HEK293 (cell line): ENCODE data around the gene PHACTR3.

Experiments
- CTCF ChIA-PET: fragments of 350-600 bp; formaldehyde crosslinking; extraction: SDS; loops from one replicate; lab custom pipeline; 2021; ENCODE audit warnings: antibody characterized with exemption; lab: Yijun Ruan, JAX
- POLR2A ChIA-PET: fragments of 300-600 bp; formaldehyde crosslinking; extraction: SDS; loops from one replicate; lab custom pipeline; 2020; ENCODE audit warnings: antibody characterized with exemption, inconsistent platforms; lab: Yijun Ruan, JAX
- H3K27ac ChIP-seq: fragments of 200-500 bp; sonication (Bioruptor generic); 2 replicates; pipeline ENCODE4 v1.5.1; 2014; ENCODE audit warnings: low read depth, low read length, control low read depth, inconsistent platforms; ENCODE audit errors: extremely low read depth
- H3K36me3 ChIP-seq, 2 experiments: fragments of 200-500 bp in 1 of 2; sonication (Bioruptor generic) in 1 of 2; 1 replicate in 1 of 2; 2 replicates in 1 of 2; pipeline ENCODE4 v1.5.1; 2014 to 2017; ENCODE audit warnings: inconsistent platforms in 2 of 2, low read length in 2 of 2; ENCODE audit not compliant: control insufficient read depth in 2 of 2, insufficient read depth in 1 of 2
- H3K4me1 ChIP-seq: fragments of 200-500 bp; sonication (Bioruptor generic); 2 replicates; pipeline ENCODE4 v1.5.1; 2014; ENCODE audit warnings: mild to moderate bottlenecking, low read length, inconsistent platforms; ENCODE audit not compliant: control insufficient read depth, insufficient read depth
- H3K4me3 ChIP-seq: 2 replicates; pipeline ENCODE4 v1.5.1; 2011; ENCODE audit warnings: low read depth, mild to moderate bottlenecking, control low read depth, low read length, moderate library complexity
- H3K9me3 ChIP-seq: fragments of 200-500 bp; sonication (Bioruptor generic); 2 replicates; pipeline ENCODE4 v1.5.1; 2014; ENCODE audit warnings: low read depth, low read length, inconsistent platforms; ENCODE audit not compliant: control insufficient read depth, insufficient read depth
- TCF7L2 ChIP-seq: IDR thresholded peaks from 2 replicates; pipeline ENCODE4 v1.6.1; 2011; ENCODE audit warnings: low read depth, mild to moderate bottlenecking, inconsistent platforms, low read length, moderate library complexity, borderline replicate concordance
- YY2 ChIP-seq: fragments of 450-650 bp; formaldehyde crosslinking; IDR thresholded peaks from 2 replicates; pipeline ENCODE4 v1.5.1; 2016; ENCODE audit warnings: missing biosample characterization, missing genetic modification characterization
- ZBTB20 ChIP-seq: fragments of 450-650 bp; formaldehyde crosslinking; IDR thresholded peaks from 2 replicates; pipeline ENCODE4 v1.5.1; 2016; ENCODE audit warnings: missing biosample characterization, missing genetic modification characterization
- ZBTB49 ChIP-seq: fragments of 450-650 bp; formaldehyde crosslinking; IDR thresholded peaks from 2 replicates; pipeline ENCODE4 v1.5.1; 2016; ENCODE audit warnings: missing biosample characterization, missing genetic modification characterization, low read depth
- ZNF140 ChIP-seq: fragments of 450-650 bp; formaldehyde crosslinking; IDR thresholded peaks from 2 replicates; pipeline ENCODE4 v1.5.1; 2016; ENCODE audit warnings: missing biosample characterization, missing genetic modification characterization
- ZNF19 ChIP-seq: fragments of 450-650 bp; formaldehyde crosslinking; IDR thresholded peaks from 2 replicates; pipeline ENCODE4; 2016; ENCODE audit warnings: missing biosample characterization, missing genetic modification characterization, low read depth
- ZNF23 ChIP-seq: fragments of 450-650 bp; formaldehyde crosslinking; IDR thresholded peaks from 2 replicates; pipeline ENCODE4 v1.5.1; 2016; ENCODE audit warnings: missing biosample characterization, missing genetic modification characterization, borderline replicate concordance
- ZNF292 ChIP-seq: fragments of 450-650 bp; formaldehyde crosslinking; IDR thresholded peaks from 2 replicates; pipeline ENCODE4 v1.5.1; 2016; ENCODE audit warnings: low read depth, missing biosample characterization, missing genetic modification characterization, borderline replicate concordance
- ZNF366 ChIP-seq: fragments of 450-650 bp; formaldehyde crosslinking; conservative IDR thresholded peaks from 2 replicates; pipeline ENCODE4 v1.5.1; 2016; ENCODE audit warnings: missing biosample characterization, missing genetic modification characterization
- ZNF398 ChIP-seq: fragments of 450-650 bp; formaldehyde crosslinking; IDR thresholded peaks from 2 replicates; pipeline ENCODE4 v1.5.1; 2017; ENCODE audit warnings: missing biosample characterization, missing genetic modification characterization
- ZNF404 ChIP-seq: fragments of 450-650 bp; formaldehyde crosslinking; IDR thresholded peaks from 2 replicates; pipeline ENCODE4 v1.5.1; 2017; ENCODE audit warnings: missing biosample characterization, missing genetic modification characterization
- ZNF433 ChIP-seq: fragments of 450-650 bp; formaldehyde crosslinking; IDR thresholded peaks from 2 replicates; pipeline ENCODE4 v1.5.1; 2016; ENCODE audit warnings: missing biosample characterization, missing genetic modification characterization, low read depth
- ZNF513 ChIP-seq: fragments of 450-650 bp; IDR thresholded peaks from 2 replicates; pipeline ENCODE4 v1.5.1; 2018; ENCODE audit warnings: missing biosample characterization, missing genetic modification characterization
- ZNF514 ChIP-seq: fragments of 450-650 bp; formaldehyde crosslinking; IDR thresholded peaks from 2 replicates; pipeline ENCODE4 v1.5.1; 2016; ENCODE audit warnings: missing biosample characterization, missing genetic modification characterization
- ZNF558 ChIP-seq: fragments of 450-650 bp; formaldehyde crosslinking; IDR thresholded peaks from 2 replicates; pipeline ENCODE4 v1.5.1; 2016; ENCODE audit warnings: missing biosample characterization, missing genetic modification characterization
- ZNF561 ChIP-seq: fragments of 450-650 bp; IDR thresholded peaks from 2 replicates; pipeline ENCODE4 v1.5.1; 2018; ENCODE audit warnings: missing biosample characterization, missing genetic modification characterization, borderline replicate concordance
- ZNF660 ChIP-seq: fragments of 450-650 bp; IDR thresholded peaks from 2 replicates; pipeline ENCODE4 v1.5.1; 2018; ENCODE audit warnings: missing biosample characterization, mild to moderate bottlenecking, missing genetic modification characterization
- ZNF785 ChIP-seq: fragments of 450-650 bp; formaldehyde crosslinking; IDR thresholded peaks from 2 replicates; pipeline ENCODE4 v1.5.1; 2016; ENCODE audit warnings: missing biosample characterization, missing genetic modification characterization
- ZNF837 ChIP-seq: fragments of 450-650 bp; formaldehyde crosslinking; IDR thresholded peaks from 2 replicates; pipeline ENCODE4 v1.5.1; 2016; ENCODE audit warnings: missing biosample characterization, missing genetic modification characterization
- ZSCAN23 ChIP-seq: fragments of 450-650 bp; formaldehyde crosslinking; IDR thresholded peaks from 2 replicates; pipeline ENCODE4 v1.5.1; 2016; ENCODE audit warnings: missing biosample characterization, missing genetic modification characterization
- ZSCAN5A ChIP-seq: fragments of 450-650 bp; formaldehyde crosslinking; IDR thresholded peaks from 2 replicates; pipeline ENCODE4 v1.5.1; 2016; ENCODE audit warnings: missing biosample characterization, missing genetic modification characterization
- TF ChIP-seq, protein P1 (sequence below): fragments of 450-650 bp; formaldehyde crosslinking; IDR thresholded peaks from 2 replicates; pipeline ENCODE4 v1.5.1; 2016; ENCODE audit warnings: missing biosample characterization, missing genetic modification characterization
- TF ChIP-seq, protein P2 (sequence below): fragments of 450-650 bp; formaldehyde crosslinking; IDR thresholded peaks from 2 replicates; pipeline ENCODE4 v1.5.1; 2017; ENCODE audit warnings: missing biosample characterization, missing genetic modification characterization
- TF ChIP-seq, protein P3 (sequence below): fragments of 450-650 bp; formaldehyde crosslinking; IDR thresholded peaks from 2 replicates; pipeline ENCODE4 v1.5.1; 2016; ENCODE audit warnings: missing biosample characterization, missing genetic modification characterization

Gene PHACTR3

GRCh38 chr20:59726281-59726595 is 121.9 kb downstream of the PHACTR3 start:
- TF ChIP-seq ZBTB20 (tag by site-specific recombination) (no peak), ZNF140 (tag by site-specific recombination) (no peak), ZNF785 (tag by site-specific recombination) (no peak), YY2 (tag by site-specific recombination) (no peak), ZNF433 (tag by site-specific recombination) (no peak), ZNF404 (tag by site-specific recombination) (no peak), ZNF660 (no peak), ZNF292 (tag by site-specific recombination) (no peak), TCF7L2 (no peak), ZNF837 (no peak), ZNF23 (no peak), ZNF514 (tag by site-specific recombination) (no peak), ZSCAN5A (tag by site-specific recombination) (no peak), ZNF513 (no peak)
- TF ChIP-seq, protein P1, sequence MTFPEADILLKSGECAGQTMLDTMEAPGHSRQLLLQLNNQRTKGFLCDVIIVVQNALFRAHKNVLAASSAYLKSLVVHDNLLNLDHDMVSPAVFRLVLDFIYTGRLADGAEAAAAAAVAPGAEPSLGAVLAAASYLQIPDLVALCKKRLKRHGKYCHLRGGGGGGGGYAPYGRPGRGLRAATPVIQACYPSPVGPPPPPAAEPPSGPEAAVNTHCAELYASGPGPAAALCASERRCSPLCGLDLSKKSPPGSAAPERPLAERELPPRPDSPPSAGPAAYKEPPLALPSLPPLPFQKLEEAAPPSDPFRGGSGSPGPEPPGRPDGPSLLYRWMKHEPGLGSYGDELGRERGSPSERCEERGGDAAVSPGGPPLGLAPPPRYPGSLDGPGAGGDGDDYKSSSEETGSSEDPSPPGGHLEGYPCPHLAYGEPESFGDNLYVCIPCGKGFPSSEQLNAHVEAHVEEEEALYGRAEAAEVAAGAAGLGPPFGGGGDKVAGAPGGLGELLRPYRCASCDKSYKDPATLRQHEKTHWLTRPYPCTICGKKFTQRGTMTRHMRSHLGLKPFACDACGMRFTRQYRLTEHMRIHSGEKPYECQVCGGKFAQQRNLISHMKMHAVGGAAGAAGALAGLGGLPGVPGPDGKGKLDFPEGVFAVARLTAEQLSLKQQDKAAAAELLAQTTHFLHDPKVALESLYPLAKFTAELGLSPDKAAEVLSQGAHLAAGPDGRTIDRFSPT (tag by site-specific recombination), result no peak
- TF ChIP-seq, protein P2, sequence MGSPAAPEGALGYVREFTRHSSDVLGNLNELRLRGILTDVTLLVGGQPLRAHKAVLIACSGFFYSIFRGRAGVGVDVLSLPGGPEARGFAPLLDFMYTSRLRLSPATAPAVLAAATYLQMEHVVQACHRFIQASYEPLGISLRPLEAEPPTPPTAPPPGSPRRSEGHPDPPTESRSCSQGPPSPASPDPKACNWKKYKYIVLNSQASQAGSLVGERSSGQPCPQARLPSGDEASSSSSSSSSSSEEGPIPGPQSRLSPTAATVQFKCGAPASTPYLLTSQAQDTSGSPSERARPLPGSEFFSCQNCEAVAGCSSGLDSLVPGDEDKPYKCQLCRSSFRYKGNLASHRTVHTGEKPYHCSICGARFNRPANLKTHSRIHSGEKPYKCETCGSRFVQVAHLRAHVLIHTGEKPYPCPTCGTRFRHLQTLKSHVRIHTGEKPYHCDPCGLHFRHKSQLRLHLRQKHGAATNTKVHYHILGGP (tag by site-specific recombination), result no peak
- TF ChIP-seq, all 188 proteins: peak for 0
- no peaks in the 10 kb centered on the region for H3K9me3 ChIP-seq
- ChIA-PET CTCF (no interaction called here), POLR2A (no interaction called here)
- no peak overlapping the region for H3K4me3 ChIP-seq
- no peaks in the 10 kb centered on the region for H3K36me3 ChIP-seq
- no peak overlapping the region for H3K27ac ChIP-seq
- H3K4me1 ChIP-seq, result no peaks in the 10 kb centered on the region

- TF ChIP-seq, protein P3, sequence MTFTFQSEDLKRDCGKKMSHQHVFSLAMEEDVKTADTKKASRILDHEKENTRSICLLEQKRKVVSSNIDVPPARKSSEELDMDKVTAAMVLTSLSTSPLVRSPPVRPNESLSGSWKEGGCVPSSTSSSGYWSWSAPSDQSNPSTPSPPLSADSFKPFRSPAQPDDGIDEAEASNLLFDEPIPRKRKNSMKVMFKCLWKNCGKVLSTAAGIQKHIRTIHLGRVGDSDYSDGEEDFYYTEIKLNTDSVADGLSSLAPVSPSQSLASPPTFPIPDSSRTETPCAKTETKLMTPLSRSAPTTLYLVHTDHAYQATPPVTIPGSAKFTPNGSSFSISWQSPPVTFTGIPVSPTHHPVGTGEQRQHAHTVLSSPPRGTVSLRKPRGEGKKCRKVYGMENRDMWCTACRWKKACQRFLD, result no peak
- no peak for TF ChIP-seq ZBTB49 (tag by site-specific recombination)
- no peak for TF ChIP-seq ZNF366
- no peak for TF ChIP-seq ZNF398
- TF ChIP-seq ZSCAN23 (tag by site-specific recombination), result no peak
- no peak for TF ChIP-seq ZNF558 (tag by site-specific recombination)
- TF ChIP-seq ZNF19 (tag by site-specific recombination), result no peak
- TF ChIP-seq ZNF561 (tag by site-specific recombination), result no peak
- TF ChIP-seq, all 188 proteins: peak for 0
- ChIA-PET CTCF (interaction anchor here (0.7 kb wide), 1 partner anchor 225 kb away, joined by 4 read pairs; no protein-coding TSS in a partner anchor), POLR2A (no interaction called here)
These were observed 124.5 kb downstream of the PHACTR3 start for GRCh38 chr20:59728722-59729430.

More at GRCh38 chr20:59728722-59729430, 124.5 kb downstream of the PHACTR3 start:
- no peaks in the 10 kb centered on the region for H3K9me3 ChIP-seq
- no peak overlapping the region for H3K4me3 ChIP-seq
- no peaks in the 10 kb centered on the region for H3K36me3 ChIP-seq
- H3K27ac ChIP-seq, result no peak overlapping the region
- no peaks in the 10 kb centered on the region for H3K4me1 ChIP-seq
